ENCODE measurements around the gene CAMK1D.

CAMK1D gene

DNA sequence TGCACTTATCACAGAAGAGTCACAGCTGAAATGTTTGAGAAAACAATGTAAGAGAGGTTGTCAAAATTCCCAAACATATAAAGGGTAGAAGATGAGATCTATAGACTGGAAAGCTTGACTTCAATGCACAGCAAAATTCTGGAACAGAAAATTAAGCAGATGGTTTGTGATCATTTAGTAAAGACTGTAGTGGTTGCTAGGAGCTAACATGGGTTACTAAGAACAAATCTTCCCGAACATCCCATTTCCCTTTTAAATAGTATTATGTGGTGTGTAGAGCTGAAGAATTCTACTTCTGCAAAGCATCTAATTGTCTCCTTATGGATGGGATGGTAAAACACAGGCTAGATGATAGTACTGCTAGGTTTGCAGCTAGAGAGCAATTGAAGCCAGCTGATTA, 312.3 kb downstream of the CAMK1D start:
- no peak for DNase-seq

DNA sequence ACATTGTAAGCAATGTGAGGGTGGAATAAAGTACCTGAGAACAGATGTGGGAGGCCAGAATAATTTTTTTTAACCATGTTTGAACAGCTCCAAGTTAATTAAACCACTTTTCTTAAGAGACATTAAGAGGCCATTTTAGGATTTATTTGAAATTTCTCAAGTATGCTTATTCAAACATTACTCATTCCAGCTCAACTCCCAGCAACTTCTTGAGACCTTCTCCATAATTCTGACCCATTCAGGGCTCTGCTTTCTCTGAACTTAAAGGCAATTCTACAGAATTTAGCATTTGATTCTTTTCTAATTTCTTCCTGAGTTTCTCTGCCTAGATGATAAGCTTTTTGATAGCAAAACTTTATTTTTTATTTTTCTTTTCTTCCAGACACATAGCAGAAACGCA, 314.5 kb downstream of the CAMK1D start:
- no peak for DNase-seq

DNA sequence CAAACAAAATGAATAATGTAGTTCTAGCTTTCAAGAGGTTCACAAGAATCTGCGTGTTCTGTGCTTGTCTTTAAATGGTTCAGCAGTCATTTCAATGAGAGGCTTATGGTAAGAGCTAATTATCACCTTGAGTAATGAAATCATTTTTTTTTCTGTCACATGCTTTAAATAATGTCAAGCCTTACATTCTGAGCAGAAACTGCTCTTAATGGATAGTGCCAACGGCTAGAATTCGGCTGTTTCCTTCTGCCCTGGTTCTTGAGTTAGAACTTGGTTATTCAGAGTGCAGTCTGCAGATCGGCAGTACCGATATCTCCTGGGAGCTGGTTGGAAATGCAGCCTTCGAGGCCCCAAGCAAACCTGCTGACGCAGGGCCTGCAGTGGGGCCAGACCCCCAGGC, 316.2 kb downstream of the CAMK1D start:
- no peak for DNase-seq

DNA sequence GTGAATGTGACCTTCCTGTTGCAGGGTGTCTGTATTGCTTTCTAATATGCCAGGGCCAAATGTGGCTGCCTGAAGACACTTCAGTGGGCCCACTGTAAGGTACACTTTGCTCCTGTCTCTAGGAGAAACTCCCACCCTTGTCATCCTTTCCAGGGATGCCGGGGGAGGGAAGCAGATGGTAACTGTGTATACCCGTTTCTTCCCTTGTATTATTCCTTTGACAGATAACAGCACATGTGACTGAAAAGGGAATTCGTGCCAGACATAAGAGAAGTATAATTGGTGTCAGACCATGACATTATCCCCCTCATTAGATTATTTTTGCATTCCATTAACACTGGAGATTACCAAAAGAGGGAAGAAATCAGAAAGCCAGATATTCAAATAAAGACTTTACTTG, 317.7 kb downstream of the CAMK1D start:
- no peak for DNase-seq

DNA sequence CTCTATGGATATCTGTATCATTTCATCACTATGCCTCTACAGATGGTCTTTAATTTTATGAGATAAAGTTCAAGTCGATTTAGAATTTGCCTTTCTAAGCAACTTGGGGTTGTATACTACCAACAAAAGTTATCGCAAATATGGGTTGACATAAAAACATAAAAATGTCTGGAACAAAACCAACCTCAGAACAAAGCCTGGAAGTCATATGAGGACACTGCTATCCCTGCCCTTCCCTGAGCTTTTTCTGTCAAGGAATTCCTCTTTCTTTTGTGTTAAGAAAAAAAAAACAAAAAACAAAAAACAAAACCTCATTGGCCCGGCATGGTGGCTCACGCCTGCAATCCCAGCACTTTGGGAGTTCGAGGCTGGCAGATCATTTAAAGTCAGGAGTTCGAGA, 319.3 kb downstream of the CAMK1D start:
- no peak for DNase-seq

DNA sequence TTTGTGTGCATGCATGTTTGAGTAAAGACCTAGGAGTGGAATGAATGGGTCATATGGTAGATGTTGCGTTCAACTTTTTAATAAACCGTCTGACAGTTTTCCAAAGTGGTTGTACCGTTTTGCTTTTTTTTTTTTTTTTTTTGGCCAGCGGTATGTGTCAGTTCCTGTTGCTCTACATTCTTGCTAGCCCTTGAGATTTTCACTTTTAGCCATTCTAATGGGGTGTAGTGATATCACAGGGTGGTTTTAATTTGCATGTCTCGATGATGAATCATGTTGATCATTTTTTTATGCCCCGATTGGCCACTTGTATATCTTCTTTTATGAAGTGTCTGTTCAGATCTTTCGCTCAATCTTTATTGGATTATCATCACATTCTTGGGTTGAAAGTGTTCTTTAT, 320.7 kb downstream of the CAMK1D start:
- DNase-seq: no peak

DNA sequence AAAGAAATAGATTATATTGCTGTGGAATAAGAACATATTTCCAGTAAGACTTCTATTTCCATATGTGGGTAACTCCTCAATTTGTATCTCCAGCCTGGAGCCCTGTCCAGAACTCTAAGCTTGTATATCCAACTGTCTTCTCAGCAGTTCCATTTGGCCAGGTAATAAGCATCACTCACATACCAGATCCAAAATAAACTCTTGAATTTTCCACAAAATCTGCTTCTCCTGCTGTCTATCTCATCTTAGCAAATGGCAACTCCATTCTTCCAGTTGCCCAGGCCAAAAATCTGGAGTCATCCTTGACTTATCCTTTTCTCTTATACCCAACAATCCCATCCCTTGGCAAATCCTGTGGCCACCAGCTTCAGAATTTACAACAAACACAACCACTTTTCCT, 325.8 kb downstream of the CAMK1D start:
- DNase-seq: no peak

DNA sequence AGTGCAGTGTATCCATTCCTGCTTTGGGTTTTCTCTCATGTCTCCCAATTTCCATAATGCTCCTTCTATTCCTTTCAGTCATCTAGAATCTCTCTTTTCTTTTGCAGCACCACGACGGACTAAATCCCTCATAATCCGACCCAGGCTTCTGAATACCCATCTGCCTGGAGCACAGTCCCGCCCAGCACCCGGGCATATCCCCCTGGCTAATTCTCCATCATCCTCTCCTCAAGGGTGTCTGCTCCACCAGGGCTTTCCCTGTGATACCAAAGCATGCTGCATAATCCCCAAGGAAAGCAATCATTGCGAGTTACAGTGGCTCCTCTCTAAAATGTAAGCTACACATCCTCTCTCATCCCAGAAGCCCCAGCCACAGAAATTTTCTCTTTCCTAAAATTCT, 330.3 kb downstream of the CAMK1D start:
- DNase-seq: no peak

DNA sequence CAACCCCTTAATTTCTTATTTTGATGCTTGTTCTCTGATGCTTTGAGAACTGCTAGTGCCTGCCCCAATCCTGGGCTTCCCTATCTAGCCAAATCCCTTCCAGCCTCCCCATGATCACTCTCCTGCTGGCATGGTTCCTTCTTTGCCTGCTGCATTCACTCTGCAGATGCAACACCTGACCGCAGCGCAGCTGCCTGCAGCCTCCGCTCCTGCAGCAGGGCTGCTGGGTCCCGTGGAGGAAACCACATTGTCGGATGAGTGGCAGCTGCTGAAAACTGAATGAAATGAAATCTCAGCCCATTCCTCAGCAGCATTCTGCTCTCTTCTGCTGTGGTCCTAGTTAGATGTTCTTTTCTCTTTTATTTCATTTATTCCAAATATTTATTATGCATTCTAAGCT, 331.9 kb downstream of the CAMK1D start:
- no peak for DNase-seq

DNA sequence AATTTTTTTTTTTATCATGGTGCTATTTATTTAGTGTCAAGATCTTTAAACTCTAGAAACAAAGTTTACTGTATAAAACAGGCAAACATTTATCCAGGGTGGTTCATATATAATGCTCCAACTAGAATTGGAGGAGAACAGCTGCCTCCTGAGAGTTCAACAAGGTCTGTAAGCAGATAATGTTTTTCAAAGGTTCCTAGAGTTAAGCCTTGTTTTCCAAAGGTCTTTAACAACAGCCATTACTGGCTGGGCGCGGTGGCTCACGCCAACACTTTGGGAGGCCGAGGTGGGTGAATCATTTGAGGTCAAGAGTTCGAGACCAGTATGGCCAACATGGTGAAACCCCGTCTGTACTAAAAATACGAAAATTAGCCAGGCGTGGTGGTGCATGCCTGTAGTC, 335.4 kb downstream of the CAMK1D start:
- DNase-seq: no peak

DNA sequence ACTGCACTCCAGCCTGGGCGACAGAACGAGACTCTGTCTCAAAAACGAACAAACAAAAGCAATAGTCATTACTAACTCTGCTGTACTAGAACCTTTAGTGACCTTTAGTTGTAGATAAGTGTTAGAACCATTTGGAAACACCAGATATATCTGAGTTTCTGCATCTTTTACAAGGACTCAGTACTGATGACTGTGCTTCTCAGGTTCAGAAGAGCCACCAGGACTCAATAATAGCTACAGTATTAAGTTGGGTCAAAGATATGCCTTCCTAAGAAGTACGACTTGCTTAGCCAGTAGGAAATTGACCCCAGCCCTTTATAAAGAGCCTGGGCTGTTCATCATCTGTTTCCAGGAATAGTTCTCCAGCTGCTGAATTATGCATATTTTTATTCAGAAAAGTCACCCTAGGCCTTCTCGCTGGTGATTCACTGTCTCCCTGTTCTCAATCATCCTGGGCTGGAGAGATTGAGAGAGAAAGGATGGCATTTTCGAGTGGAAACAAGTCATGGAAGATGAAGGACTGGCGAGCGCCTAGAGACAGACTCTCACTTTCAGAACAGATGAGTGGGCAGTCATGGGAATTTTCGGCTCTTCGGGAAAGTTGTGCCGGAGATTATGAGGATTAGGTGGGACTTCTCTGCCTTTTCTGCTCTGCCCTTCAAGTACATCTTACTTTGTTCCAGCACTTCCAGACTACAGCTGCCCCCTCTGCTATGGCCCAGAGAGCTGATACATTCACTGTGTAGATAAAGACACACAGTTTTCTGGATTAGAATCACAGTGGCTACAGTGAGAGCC, 336.1 kb downstream of the CAMK1D start:
- no peak for DNase-seq

DNA sequence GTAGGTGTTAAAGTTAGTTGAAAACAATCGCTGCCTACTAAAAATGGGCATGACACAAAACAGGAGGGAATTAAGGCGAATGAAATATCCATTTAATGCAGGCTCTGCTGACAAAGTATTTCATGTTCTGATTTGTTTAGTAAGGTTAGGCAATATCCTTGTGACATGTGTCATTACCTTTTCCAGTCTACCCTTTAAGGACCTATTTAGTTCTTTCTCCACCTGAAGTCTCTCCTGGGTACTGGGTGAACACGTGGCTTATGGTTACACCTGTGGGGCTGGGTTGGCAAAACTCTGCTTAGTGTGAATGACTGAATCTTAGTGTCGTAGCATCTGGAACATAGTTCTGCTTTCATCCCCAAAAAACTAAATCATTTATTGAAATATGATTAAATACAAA, 338.6 kb downstream of the CAMK1D start:
- DNase-seq: no peak

DNA sequence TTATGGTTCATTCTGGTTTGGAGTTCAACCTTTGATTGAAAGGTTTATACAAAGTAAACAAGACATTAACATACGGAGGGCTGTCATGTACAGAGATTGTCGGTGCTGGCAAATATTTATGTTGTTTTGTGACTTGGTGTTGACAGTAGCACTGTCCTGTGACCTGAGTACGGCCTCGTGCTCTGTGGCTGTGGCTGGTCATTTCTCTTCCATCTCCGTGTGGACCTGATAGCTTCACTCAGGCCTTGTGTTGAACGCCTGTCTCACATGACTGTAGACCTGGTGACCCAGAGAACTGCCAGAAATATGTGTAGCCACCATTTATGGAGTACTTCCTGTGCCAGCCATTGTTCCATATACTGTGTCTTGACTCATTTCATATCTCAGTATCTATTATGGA, 340.5 kb downstream of the CAMK1D start:
- no peak for DNase-seq

DNA sequence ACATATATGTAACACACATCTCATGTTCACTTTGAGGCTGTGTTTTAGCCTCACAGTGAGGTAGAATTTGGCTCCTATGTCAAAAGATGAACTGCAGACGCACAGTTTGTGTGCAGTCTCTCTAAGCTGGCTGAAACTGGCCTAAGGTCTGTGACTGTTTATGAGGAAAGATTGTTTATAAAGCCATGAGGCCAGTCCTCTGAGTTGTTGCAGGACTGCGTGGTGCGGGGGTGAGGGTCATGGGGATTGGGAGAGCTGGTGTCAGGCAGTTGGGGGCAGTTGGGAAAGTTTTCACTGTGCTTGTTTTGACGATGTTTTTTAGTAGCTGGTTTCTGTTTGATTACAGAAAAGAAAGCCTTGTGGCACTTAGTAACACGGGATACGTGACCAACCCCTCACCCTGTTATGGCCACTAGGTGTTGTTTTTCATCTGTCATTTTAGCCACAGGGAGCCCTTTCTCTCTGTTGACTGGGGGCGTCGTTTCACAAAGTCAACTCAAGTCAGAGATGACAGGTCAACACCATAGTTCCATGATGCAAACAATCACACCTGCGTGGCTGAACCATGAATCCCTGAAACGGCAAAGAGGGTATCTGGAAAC, 341.3 kb downstream of the CAMK1D start:
- DNase-seq: no peak

DNA sequence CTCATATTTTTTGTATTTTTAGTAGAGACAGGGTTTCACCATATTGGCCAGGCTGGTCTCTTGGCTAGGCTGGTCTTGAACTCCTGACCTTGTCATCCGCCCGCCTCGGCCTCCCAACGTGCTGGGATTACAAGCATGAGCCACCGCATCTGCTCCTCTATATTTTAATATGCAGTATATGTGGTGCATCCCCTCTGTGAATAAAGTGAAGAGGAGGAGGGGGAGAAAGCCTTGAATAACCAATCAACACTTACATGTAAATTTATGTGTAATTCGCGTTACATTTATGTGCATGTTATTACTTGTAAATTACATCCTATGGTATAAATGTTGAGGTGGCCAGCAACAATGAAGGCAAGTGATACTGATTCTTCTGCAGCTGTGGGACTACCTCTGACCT, 342.2 kb downstream of the CAMK1D start:
- DNase-seq: no peak

DNA sequence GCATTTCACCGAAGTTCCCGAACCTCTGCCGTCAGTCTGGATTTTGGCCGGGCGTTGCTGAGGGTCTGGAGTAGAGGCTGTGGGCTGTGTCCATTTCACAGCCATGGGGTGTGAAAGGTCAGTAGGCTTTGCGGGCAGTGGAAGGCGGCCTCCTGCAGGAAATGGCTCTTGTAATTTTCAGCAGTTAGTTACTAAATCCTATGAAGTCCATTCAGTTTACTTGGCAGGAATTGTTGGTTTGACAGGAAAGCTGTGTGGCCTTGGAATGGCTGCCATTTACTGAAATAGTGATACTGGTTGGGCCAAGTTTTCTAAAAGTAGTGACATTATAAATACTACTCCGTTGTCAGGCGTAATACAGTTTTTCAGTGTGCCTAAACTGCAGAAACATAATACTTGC, 348.4 kb downstream of the CAMK1D start:
- no peak for DNase-seq

DNA sequence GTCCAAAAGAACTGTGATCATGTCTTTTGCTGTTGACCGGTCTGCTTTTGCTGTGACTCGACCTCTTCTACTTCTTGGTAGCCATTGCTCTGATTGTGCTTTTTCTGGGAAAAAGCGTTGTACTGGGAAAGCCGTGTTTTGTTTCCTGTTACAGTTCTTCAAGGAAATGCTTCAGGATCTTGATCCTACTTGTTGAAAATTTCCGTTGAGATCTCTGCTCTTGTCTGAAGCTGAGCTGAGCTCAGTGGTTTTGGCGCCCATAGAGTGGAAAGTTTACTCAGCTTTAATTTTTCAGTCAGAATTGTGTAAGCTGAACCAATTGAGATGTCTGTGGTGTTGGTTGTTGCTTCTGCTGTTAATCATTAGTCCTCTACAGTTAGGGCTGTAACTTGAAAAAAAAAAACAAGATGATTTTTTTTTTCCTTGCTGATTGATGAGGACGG, 349.9 kb downstream of the CAMK1D start:
- DNase-seq: no peak

DNA sequence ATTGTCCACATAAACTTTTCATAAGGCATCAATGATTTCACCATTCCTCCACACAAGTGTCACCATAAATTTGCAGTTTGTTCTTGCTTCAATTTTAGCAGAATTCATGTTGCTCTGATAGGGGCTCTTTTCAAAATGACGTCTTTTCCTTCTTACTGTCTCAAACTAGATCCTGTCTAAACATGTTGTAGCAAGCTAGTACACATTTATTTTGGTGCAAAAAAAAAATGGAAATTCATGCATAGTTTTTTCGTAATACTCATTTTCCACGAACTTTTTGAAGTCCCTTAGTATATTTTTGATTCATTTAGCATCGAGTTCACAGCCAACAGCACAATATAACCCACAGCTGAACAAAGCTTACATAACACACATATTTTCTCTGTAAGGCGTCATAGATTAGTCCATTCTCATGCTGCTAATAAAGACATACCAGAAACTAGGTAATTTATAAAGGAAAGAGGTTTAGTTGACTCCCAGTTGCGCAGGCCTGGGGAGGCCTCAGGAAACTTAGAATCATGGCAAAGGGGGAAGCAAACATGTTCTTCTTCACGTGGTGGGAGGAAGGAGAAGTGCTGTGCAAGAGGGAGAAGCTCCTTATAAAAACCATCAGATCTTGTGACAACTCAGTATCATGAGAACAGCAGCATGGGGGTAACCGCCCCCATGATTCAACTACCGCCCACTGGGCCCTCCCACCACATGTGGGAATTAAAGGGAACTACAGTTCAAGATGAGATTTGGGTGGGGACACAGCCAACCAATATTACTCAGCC, 350.6 kb downstream of the CAMK1D start:
- DNase-seq: no peak

DNA sequence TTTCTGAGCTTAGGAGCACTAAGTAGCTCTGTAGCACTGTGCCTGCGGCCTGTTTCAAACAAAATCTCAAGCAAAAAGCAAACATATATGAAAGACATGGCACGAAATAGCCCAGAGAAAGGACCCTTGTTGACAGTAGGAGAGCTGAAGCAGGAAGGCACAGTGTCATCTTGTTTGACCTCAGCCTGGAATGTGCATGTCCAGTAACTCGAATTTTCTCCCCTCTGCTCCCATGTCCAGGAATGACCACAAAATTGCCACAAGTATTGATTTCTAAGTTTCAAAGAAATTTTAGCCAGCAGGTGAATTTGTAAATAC, 351.2 kb downstream of the CAMK1D start:
- DNase-seq: no peak

DNA sequence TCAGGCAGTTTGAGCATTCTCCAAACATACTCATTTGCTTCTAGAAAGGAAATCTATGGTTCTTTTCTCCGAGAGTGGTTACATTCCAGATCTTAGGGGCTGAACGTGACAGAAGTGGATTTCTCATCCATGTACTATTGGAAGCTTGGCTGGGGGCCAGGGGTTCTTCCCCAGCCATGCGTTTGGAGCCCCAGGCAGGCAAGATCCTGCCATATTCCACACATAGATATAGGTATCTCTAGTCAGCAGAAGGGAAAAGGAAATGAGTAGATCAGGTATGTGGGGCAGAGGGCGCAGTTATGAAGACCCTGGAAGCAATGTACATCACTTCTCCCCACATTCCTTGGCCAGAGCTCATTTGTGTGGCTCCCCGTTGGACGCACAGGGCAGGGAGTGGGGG, 352.3 kb downstream of the CAMK1D start:
- no peak for DNase-seq

DNA sequence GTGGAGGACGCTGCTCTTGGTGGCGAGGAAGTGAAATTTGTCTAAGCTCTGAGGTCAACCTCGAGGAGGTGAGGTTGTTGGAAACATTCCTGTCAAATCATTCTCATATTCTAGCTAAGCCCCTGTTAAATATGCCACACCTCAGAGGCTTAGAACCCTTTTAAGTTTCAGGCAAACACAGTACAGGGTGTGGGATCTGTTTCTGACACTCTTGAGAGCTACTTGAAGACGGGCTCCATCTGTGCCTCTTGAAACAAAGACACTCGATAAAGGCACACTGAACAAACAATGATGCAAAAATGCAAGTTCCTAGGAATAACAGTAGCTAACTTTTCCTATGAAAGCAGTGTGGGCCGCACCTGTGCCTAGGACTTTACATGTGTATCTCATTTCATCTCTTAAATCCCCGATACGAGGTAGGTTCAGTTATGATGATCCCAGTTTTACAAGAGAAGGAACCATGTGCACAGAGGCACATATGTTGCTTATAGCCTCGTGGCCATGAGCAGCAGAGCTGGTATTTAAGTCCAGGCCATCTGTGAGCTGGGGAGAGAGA, 352.9 kb downstream of the CAMK1D start:
- DNase-seq: no peak

DNA sequence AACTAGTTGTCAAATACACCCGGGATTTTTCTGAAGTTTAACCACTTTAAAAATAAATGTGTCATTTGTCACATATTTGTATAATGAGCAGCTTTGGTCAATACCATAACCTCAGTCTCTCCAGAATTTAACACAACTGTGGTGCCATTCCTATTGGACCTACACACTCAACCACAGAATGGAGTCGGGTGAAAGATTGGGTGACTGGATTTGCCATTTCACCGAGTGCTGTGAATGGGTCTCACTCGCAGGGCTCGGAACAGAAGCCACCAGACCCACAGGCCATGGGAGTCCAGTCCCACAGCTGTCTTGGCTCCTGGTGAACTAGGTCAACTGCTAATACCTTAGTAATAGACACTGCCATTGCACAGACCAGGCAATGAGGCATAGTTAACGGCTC, 353.8 kb downstream of the CAMK1D start:
- DNase-seq: no peak

DNA sequence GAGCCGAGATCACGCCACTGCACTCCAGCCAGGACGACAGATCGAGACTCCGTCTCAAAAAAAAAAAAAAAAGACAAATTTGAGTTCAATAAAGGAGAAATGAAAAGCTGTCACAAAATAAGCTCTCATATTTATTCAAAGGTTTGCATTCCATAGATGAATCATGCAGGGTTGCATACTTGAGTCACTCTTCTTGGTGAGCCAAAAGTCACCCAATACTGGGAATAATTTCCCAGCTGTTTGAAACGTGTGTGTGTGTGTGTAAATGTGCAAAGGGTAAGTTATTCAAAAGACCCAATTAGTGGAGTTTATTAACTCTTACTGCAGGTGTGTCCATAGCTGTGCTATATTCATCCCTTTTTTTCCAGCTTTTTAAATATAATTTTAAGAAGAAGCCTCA, 354.5 kb downstream of the CAMK1D start:
- no peak for DNase-seq

DNA sequence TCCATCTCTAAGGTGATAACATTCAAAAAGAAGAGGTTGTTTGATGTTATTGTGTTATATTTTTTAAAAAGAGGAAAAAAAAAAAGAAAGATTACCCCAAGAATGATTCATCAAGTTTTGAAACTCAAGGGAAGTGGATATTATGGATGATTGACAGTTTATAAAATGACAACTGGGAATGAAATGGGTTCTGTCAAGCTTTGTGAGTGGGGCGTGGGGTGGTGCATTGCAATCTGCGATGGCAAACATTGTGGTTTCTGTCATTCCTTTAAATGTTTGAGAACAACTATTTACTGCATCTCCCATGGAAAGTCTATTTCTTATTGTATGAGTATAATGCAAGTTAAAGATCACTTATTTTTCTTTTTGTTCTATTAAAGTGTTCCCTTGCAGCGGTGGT, 355.1 kb downstream of the CAMK1D start:
- no peak for DNase-seq
